AG10803 (cell line): ENCODE measurements around the gene STK17A.

Source experiments
- DNase-seq: peaks from one replicate; pipeline ENCODE4 v3.0.0; 2010; ENCODE audit warnings: low read depth
- H3K4me3 ChIP-seq: 2 replicates; pipeline ENCODE4 v1.5.1; 2011; ENCODE audit warnings: mild to moderate bottlenecking, low read length, control low read depth
- CTCF ChIP-seq: conservative IDR thresholded peaks from 2 replicates; pipeline ENCODE4 v1.5.1; 2011; ENCODE audit warnings: mild to moderate bottlenecking, low read length, control low read depth, inconsistent platforms

Gene STK17A

DNA sequence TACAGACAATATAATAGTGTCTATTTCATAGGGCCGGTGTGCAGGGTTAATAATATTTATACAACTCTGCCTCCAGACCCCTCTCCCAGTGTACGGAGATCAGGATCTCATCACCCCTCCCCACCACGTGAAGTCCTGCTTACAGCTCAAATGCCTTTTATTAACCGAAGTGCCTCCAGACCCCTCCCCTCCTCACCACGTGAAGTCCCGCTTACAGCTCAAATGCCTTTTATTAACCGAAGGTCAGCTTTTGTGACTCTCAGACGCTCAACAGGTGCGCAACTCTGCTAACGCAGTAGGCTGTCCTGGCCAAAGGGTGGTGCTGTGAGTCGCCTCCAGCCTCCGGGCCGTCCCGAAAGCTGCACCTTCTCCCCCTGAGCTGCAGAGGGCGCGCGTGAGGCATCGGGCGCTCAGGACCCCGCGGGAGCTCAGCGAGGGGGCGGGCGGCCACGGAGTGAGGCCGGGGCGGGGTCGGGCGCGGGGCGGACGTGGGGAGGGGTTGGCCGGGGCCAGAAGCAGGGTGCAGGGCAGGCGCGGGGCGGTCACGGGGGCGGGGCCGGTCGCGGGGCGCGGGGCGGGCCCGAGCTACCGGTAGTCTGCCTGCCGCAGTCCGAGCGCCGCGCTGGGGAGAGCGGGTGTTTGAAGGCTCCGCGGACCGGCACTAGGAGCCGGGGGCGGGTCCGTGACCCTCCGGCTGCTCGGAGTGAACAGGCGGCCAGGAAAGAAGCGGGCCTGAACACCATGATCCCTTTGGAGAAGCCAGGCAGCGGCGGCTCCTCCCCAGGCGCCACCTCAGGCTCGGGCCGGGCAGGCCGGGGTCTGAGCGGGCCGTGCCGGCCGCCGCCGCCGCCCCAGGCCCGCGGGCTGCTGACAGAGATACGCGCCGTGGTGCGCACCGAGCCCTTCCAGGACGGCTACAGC, at the start of gene STK17A:
Gene STK17A (plus strand): TSS at position 606 of the 921 bp plus-strand sequence. CDS start 136 bp downstream, at position 742.
- peak; percentile 87 for DNase-seq
- TF ChIP-seq CTCF = peak; percentile 97
- peak within 1 kb of the TSS; percentile 79 for H3K4me3 ChIP-seq

- peak; percentile 44 for TF ChIP-seq CTCF
- peak; percentile 87 for DNase-seq
- peak overlapping the region; percentile 18 for H3K4me3 ChIP-seq
These were observed 49.0 kb upstream of the STK17A start for GRCh38 chr7:43533801-43534479.

- DNase-seq = peak; percentile 66
- TF ChIP-seq CTCF = no peak
- H3K4me3 ChIP-seq = no peak overlapping the region
These were observed 47.9 kb upstream of the STK17A start for GRCh38 chr7:43535031-43535451.

DNA sequence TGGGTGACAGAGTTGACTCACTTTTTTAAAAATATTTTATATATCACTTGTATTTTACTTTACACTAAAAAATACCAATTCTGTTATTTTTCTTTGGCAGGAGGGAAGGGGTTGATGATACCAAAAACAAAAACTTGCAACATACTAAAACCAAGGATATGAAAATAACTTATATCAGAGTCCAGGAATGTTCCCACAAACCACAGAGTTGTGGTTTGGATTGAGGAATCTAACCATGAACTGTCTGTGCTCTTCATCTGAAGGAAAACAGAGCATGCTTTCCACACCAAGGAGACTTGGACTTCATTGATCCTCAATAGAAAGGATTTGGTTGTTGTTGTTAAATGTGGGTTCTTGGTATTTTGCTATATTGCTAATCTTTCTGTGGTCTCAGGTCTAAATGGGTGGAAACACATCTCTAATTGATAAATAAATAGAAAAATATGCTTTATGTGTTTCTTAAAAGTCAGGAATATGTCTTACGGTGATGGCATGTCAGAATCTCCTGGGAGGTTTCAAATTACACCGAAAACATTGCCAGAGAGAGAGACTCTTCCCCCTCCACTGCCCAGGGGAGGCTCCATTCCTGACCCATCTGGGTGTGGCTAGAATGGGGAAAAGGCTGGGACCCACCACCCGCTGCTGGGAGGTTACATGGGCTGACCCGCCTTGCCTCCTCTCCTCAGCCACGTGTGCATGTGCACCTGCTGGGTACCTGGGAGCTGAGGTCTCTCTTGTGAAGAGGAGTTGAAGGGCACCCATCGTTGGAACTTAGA, 46.9 kb upstream of the STK17A start:
- no peak overlapping the region for H3K4me3 ChIP-seq
- DNase-seq = peak; percentile 97
- TF ChIP-seq CTCF = no peak

DNA sequence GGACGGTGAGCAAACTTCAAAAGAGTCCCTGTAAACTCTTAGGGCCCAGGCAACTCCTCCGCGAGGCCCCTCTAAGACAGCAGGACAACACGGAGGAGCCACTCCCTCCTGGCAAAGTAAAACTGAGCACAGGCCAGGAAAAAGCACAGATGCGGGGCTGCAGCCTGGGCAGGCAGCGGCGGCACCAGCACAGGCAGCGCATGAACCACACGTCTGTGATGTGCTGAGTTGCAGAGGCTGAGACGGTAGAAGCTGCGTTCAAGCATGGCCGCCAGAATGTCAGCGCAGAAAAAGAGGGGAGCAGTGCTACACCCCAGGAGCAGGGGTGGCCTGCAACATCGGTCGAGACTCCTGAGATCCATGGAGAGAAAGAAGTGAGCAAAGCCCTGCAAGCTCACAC, 46.1 kb upstream of the STK17A start:
- no peak for DNase-seq
- H3K4me3 ChIP-seq = no peak overlapping the region
- no peak for TF ChIP-seq CTCF

GRCh38 chr7:43537765-43538403, 45.0 kb upstream of the STK17A start:
- no peak overlapping the region for H3K4me3 ChIP-seq
- TF ChIP-seq CTCF = no peak
- peak; percentile 72 for DNase-seq
